Naive B cell (primary cell): ENCODE results near the gene PXMP4. TPM values are rescaled to one million over a fixed set of nuclear protein-coding genes. Genes with fewer than 3 reads are reported as not detected.
"Not testable (repeated sequence)": the region's sequence is repeated elsewhere in the genome, so short reads cannot be mapped to it uniquely, and the experiment has no call there.

Source experiments
- ATAC-seq, 2 donors: fragments of 150-1000 bp; cut with Tn5 transposase; 2 replicates each; pipeline ENCODE4 v1.10.0; 2021; ENCODE audit warnings: low read depth in 2 of 2, mild to moderate bottlenecking in 2 of 2, moderate library complexity in 2 of 2
- DNase-seq: peaks from one replicate; pipeline ENCODE4 v3.0.0; 2022
- H3K27ac Mint-ChIP-seq, 6 donors: one replicate each; pipeline ENCODE4 v1.8.0; 2020 to 2022; ENCODE audit warnings: mild to moderate bottlenecking in 6 of 6, mixed read lengths in 6 of 6, moderate library complexity in 5 of 6, inconsistent platforms in 2 of 6
- H3K27me3 Mint-ChIP-seq, 3 donors: one replicate each; pipeline ENCODE4 v1.8.0; 2021 to 2022; ENCODE audit warnings: mixed read lengths in 3 of 3, mild to moderate bottlenecking in 1 of 3
- H3K36me3 Mint-ChIP-seq, 2 donors: one replicate each; pipeline ENCODE4 v1.8.0; 2020 to 2022; ENCODE audit warnings: mixed read lengths in 2 of 2, inconsistent platforms in 1 of 2, mild to moderate bottlenecking in 1 of 2
- H3K4me1 Mint-ChIP-seq, 3 donors: one replicate each; pipeline ENCODE4 v1.8.0; 2020 to 2022; ENCODE audit warnings: mixed read lengths in 3 of 3, inconsistent platforms in 1 of 3, mild to moderate bottlenecking in 1 of 3, moderate library complexity in 1 of 3
- H3K4me3 Mint-ChIP-seq, 8 donors: one replicate each; pipeline ENCODE4 v1.8.0; 2020 to 2022; ENCODE audit warnings: mild to moderate bottlenecking in 8 of 8, mixed read lengths in 8 of 8, moderate library complexity in 8 of 8, inconsistent platforms in 2 of 8
- H3K9me3 Mint-ChIP-seq, 7 donors: one replicate each; pipeline ENCODE4 v1.8.0; 2020 to 2022; ENCODE audit warnings: mixed read lengths in 7 of 7, mild to moderate bottlenecking in 5 of 7, inconsistent platforms in 2 of 7, moderate library complexity in 1 of 7
- polyA plus RNA-seq, 6 donors: library from polyadenylated mRNA; unstranded; fragments of 300-500 nt; fragmentation: Illumina TruSeq; gene quantifications; one replicate each; pipeline ENCODE4 v1.2.3, GENCODE V29; 2021; ENCODE audit warnings: low read depth in 6 of 6

PXMP4 gene
- polyA plus RNA-seq, 6 donors from 2014 or later, result 7.0 to 10.6 (median 8.2) TPM; not detected in 1

DNA sequence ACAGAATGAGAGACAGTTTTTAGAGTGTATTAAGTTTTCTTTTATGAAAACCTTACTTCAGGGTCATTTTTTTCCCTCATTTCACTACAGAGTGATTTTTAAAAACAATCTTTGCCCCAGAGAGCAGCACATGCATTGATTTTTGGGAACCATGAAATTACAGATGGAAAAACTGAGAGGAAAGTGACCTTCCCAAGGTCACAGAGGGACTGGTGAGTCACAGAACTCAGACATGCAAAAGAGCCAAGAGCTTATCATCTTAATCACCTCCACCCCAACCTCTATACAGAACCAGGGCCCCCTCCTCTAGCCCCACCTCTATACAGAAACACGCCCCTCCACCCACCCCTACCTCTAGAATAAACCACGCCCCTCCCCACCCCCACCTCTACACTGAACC is 10.7 kb downstream of the PXMP4 start:
- no peaks in the 10 kb centered on the region for H3K9me3 Mint-ChIP-seq
- peaks cover 0 to 20% (median 6%) of the 10 kb centered on the region in 3 donors for H3K4me1 Mint-ChIP-seq
- H3K27me3 Mint-ChIP-seq, result no peaks in the 10 kb centered on the region
- H3K27ac Mint-ChIP-seq, result no peak overlapping the region
- peaks cover 17 to 26% of the 10 kb centered on the region in 2 donors for H3K36me3 Mint-ChIP-seq
- DNase-seq (no peak), ATAC-seq (no peak)
- no peak overlapping the region for H3K4me3 Mint-ChIP-seq

DNA sequence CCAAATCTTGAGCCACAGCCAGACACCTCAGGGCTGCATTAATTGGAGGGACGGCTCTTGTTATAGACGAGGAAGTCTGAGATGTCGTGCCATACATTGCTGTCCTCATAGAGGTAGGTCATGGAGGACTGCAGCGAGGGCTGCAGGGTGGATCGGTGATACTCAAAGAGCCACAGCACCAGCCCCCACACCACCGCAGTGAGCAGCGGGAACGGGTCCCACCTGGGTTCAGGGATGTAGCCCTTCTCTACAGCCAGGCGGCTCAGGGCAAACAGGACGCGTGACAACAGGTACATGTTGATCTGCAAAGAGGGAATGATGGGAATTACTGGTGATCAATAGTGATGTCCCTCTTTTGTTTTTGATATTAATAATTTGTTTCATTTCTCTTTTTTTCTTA is 12.4 kb downstream of the PXMP4 start:
- Mint-ChIP-seq H3K27ac (no peak overlapping the region), H3K27me3 (no peaks in the 10 kb centered on the region), H3K4me1 (peaks cover 0 to 13% (median 6%) of the 10 kb centered on the region in 3 donors), H3K36me3 (peaks cover 6 to 11% of the 10 kb centered on the region in 2 donors), H3K9me3 (no peaks in the 10 kb centered on the region), H3K4me3 (peak overlapping the region in 1 of 8 donors; percentile 42)
- DNase-seq (no peak), ATAC-seq (no peak)

- Mint-ChIP-seq H3K4me3 (no peak overlapping the region), H3K27me3 (no peaks in the 10 kb centered on the region), H3K27ac (no peak overlapping the region), H3K4me1 (peaks cover 0 to 3% (median 0%) of the 10 kb centered on the region in 3 donors), H3K9me3 (peaks cover 0 to 2% (median 0%) of the 10 kb centered on the region in 7 donors), H3K36me3 (peaks cover 0 to 6% of the 10 kb centered on the region in 2 donors)
- DNase-seq (no peak), ATAC-seq (no peak)
Observed at GRCh38 chr20:33704197-33704924, 15.7 kb downstream of the PXMP4 start.

GRCh38 chr20:33703498-33704137 is 16.5 kb downstream of the PXMP4 start:
- DNase-seq (no peak), ATAC-seq (no peak)
- H3K27ac Mint-ChIP-seq, result no peak overlapping the region
- peaks cover 0 to 6% of the 10 kb centered on the region in 2 donors for H3K36me3 Mint-ChIP-seq
- no peaks in the 10 kb centered on the region for H3K27me3 Mint-ChIP-seq
- peaks cover 0 to 3% (median 0%) of the 10 kb centered on the region in 3 donors for H3K4me1 Mint-ChIP-seq
- no peak overlapping the region for H3K4me3 Mint-ChIP-seq
- H3K9me3 Mint-ChIP-seq, result peaks cover 0 to 2% (median 0%) of the 10 kb centered on the region in 7 donors

- Mint-ChIP-seq H3K27ac (no peak overlapping the region), H3K9me3 (peaks cover 0 to 2% (median 0%) of the 10 kb centered on the region in 7 donors), H3K27me3 (no peaks in the 10 kb centered on the region), H3K4me3 (no peak overlapping the region), H3K4me1 (peaks cover 0 to 3% (median 0%) of the 10 kb centered on the region in 3 donors), H3K36me3 (peaks cover 0 to 6% of the 10 kb centered on the region in 2 donors)
- no peak for DNase-seq
- ATAC-seq, result no peak
Observed at GRCh38 chr20:33702861-33703260, 17.2 kb downstream of the PXMP4 start.

DNA sequence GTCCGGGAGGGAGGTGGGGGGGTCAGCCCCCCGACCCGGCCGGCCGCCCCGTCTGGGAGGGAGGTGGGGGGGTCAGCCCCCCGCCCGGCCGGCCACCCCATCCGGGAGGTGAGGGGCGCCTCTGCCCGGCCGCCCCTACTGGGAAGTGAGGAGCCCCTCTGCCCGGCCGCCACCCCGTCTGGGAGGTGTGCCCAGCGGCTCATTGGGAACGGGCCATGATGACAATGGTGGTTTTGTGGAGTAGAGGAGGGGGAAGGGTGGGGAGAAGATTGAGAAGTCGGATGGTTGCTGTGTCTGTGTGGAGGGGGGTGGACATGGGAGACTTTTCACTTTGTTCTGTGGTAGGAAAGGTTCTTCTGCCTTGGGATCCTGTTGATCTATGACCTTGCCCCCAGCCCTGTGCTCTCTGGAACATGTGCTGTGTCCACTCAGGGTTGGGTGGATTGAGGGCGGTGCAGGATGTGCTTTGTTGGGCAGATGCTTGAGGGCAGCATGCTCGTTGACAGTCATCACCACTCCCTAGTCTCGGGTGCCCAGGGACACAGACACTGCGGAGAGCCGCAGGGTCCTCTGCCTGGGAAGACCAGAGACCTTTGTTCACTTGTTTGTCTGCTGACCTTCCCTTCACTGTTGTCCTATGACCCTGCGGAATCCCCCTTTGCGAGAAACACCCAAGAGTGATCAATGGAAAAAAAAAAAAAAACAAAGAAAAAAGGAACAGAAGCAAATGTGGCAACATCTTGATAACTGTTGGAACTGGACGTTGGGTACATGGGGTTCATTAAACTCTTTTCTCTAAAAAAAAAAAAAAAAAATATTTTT is 18.3 kb downstream of the PXMP4 start:
- ATAC-seq (no peak), DNase-seq (no peak)
- Mint-ChIP-seq H3K4me1 (peaks cover 0 to 3% (median 0%) of the 10 kb centered on the region in 3 donors), H3K4me3 (no peak overlapping the region), H3K9me3 (peaks cover 0 to 2% (median 0%) of the 10 kb centered on the region in 7 donors), H3K27me3 (no peaks in the 10 kb centered on the region), H3K27ac (no peak overlapping the region), H3K36me3 (no peaks in the 10 kb centered on the region)

DNA sequence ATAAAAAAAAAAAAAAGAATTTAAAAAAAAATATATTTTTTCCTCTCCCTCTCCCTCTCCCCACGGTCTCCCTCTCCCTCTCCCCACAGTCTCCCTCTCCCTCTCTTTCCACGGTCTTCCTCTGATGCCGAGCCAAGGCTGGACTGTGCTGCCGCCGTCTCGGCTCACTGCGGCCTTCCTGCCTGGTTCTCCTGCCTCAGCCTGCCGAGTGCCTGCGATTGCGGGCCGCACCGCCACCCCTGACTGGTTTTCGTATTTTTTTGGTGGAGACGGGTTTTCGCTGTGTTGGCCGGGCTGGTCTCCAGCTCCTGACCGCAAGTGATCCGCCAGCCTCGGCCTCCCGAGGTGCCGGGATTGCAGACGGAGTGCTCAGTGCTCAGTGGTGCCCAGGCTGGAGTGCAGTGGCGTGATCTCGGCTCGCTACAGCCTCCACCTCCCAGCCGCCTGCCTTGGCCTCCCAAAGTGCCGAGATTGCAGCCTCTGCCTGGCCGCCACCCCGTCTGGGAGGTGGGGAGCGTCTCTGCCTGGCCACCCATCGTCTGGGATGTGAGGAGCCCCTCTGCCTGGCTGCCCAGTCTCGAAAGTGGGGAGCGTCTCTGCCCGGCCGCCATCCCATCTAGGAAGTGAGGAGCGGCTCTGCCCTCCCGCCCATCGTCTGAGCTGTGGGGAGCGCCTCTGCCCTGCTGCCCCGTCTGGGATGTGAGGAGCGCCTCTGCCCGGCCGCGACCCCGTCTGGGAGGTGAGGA is 19.2 kb downstream of the PXMP4 start:
- not testable (repeated sequence) for H3K4me3 Mint-ChIP-seq, H3K27ac Mint-ChIP-seq, H3K27me3 Mint-ChIP-seq, ATAC-seq, DNase-seq, H3K36me3 Mint-ChIP-seq, H3K4me1 Mint-ChIP-seq, H3K9me3 Mint-ChIP-seq

GRCh38 chr20:33698966-33699365 is 21.1 kb downstream of the PXMP4 start:
- not testable (repeated sequence) for H3K27ac Mint-ChIP-seq, H3K4me3 Mint-ChIP-seq, H3K36me3 Mint-ChIP-seq, H3K9me3 Mint-ChIP-seq, H3K27me3 Mint-ChIP-seq, DNase-seq, ATAC-seq, H3K4me1 Mint-ChIP-seq

GRCh38 chr20:33697129-33697528 is 23.0 kb downstream of the PXMP4 start:
- H3K27ac Mint-ChIP-seq, result peak overlapping the region in 1 of 6 donors; percentile 30
- H3K27me3 Mint-ChIP-seq, result no peaks in the 10 kb centered on the region
- no peak for ATAC-seq
- peaks cover 0 to 3% (median 0%) of the 10 kb centered on the region in 3 donors for H3K4me1 Mint-ChIP-seq
- H3K4me3 Mint-ChIP-seq, result no peak overlapping the region
- H3K36me3 Mint-ChIP-seq, result no peaks in the 10 kb centered on the region
- H3K9me3 Mint-ChIP-seq, result peaks cover 0 to 2% (median 0%) of the 10 kb centered on the region in 7 donors
- no peak for DNase-seq

GRCh38 chr20:33696448-33696847 is 23.7 kb downstream of the PXMP4 start:
- peaks cover 0 to 2% (median 0%) of the 10 kb centered on the region in 7 donors for H3K9me3 Mint-ChIP-seq
- H3K36me3 Mint-ChIP-seq, result no peaks in the 10 kb centered on the region
- H3K4me1 Mint-ChIP-seq, result peaks cover 0 to 5% (median 0%) of the 10 kb centered on the region in 3 donors
- no peak overlapping the region for H3K4me3 Mint-ChIP-seq
- DNase-seq, result no peak
- ATAC-seq, result no peak
- no peaks in the 10 kb centered on the region for H3K27me3 Mint-ChIP-seq
- no peak overlapping the region for H3K27ac Mint-ChIP-seq

DNA sequence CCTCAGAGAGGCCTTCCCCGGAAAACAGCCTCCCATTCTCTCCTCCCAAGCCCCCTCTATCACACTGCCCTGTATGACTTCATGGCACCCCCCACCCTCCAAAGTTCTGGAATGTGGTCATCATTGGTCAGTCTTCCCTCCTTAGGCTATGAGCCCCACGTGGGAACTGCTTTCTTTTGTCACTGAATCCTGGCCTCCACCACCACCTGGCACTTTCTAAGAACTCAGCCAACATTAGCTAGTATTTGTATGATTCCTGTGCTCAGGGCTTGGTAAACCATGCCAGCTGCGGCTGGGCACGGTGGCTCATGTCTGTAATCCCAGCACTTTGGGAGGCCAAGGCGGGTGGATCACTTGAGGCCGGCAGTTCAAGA is 25.5 kb downstream of the PXMP4 start:
- H3K9me3 Mint-ChIP-seq, result peaks cover 0 to 2% (median 0%) of the 10 kb centered on the region in 7 donors
- peak overlapping the region in 1 of 6 donors; percentile 14 for H3K27ac Mint-ChIP-seq
- H3K4me1 Mint-ChIP-seq, result peaks cover 0 to 7% (median 0%) of the 10 kb centered on the region in 3 donors
- H3K36me3 Mint-ChIP-seq, result no peaks in the 10 kb centered on the region
- H3K27me3 Mint-ChIP-seq, result no peaks in the 10 kb centered on the region
- ATAC-seq (no peak), DNase-seq (no peak)
- H3K4me3 Mint-ChIP-seq, result no peak overlapping the region

DNA sequence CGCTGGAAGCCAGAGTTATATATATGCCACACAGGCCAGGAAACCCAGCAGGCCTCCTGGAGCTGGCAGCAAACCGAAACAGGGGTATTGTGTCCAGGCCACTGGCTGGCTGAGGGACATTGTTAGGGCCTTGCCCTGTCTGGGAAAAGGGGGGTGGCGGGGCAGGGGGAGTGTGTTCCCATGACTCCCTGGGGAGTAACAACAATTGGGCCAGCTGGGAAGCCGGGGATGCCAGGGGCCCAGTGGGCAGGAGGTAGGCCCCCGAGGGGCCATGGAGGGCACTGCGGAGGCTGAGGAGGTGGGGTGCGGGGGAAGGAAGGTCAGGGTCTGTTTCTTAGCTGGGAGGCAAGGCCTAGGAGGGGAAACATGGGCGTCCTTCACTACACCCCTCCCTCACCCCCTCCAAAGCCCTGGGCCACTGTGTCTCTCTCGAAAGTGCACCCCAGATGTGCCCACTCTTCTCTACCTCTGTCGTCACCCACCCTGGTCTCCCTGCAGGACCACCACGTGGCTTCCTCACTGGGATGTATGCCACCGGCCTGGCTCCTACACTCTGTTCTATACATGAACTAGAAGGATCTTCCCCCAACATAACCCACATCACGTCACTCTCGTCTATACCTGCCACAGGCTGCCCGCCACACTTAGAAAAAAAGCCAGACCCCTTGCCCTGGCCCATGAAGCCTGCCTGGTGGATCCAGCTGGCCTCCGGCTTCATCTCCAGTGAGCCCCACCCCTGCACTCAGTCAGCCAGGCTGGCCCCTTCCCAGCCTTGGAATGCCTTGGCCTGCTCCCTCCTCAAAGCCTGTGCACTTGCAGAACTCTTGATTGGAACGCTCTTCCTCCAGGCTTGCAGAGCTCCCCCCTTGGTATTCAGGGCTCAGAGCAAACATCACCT is 26.1 kb downstream of the PXMP4 start:
- Mint-ChIP-seq H3K9me3 (peaks cover 0 to 2% (median 0%) of the 10 kb centered on the region in 7 donors), H3K27me3 (no peaks in the 10 kb centered on the region), H3K27ac (peak overlapping the region in 1 of 6 donors; percentile 14), H3K4me1 (peaks cover 0 to 7% (median 0%) of the 10 kb centered on the region in 3 donors), H3K4me3 (no peak overlapping the region), H3K36me3 (no peaks in the 10 kb centered on the region)
- DNase-seq (no peak), ATAC-seq (no peak)
